ENCODE data around the gene TMEM9B.
"Not testable (repeated sequence)": the region's sequence is repeated elsewhere in the genome, so short reads cannot be mapped to it uniquely, and the experiment has no call there.

Gene TMEM9B

DNA sequence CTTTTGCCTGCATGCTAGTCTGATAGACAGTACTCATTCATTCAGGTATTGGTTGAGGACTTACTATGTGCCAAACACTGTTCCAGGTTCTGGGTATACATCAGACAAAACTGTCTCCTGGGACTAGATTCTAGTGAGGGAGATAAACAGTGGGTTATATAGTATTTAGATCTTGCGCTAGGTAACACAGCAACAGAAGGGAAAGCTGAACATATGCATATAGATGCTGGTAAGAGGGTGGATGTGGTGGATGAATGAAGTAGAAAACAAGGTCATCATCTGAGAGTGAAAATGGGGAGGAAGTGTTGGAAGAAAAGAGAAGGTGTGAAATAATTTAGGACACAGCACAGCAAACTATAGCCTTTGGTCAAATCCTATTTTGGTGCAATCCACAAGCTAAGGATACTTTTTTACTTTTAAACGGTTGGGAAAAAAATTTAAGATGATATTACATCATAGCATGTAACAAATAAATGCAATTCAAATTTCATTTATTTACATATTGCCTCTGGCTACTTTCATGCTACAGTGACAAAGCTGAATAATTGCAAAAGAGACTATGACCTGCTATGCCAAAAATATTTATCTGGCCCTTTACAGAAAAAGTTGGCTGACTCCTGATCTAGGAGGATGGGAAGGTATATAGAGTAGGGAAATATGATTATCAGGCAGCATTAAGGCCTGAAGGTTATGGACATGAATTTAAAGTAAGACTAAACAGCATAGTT, 7.1 kb upstream of the TMEM9B start:
- no peak for DNase-seq

DNA sequence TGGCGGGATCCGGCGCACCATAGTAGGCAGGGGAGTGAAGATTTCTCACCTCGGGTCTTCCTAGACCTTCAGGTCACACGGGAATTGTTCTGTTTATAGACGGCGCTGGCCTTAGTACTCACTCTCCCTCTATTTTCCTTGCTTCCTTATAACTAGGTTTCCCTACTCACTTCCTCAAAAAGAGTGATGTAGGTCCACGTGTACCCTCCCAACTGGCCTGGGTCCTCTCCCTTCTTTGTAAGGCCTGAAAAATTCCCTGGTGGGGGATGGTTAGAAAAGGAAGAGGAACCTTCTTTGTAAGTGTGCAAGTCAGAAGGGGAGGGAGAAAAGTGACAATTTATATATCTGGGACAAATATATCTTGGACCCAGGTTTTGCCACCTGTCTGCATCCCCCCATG, 2.9 kb upstream of the TMEM9B start:
- no peak for DNase-seq

DNA sequence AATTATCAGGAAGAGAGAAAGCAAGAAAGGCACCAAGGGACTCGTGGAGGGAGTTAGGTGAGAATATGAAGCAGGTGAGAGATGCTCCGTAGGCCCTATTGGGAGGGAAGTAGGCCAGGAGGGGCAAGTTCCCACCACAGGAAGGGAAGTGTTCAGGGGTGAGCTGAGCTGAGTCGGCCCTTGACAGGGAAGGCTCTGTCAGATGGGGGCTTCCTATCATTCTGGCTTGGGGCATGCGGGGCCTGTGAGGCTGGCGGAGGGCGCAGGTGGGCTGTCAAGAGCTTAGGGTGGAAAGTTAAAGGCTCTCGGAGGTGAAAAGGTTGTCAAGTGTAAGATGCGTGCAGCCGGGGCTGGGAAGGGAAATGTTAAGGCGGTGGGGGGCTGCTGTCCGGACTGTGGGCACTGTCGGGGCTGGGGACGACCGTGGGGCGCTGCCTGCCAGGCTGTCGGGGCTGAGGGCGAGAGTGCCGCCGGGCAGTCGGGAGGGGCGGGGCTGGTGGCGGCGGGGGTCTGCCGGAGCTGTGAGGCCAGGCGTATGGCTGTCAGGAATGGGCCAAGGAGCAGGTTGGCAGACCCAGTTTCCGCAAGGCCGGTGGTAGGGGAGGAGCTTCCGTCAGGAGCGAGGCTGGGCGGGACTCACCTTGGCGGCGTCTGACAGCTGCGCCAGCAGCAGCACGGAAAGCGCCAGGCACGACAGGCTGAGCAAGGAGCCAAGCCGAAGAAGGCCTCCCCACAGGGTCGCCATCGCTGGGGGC, 496 bp downstream of the TMEM9B start:
- DNase-seq = peak; percentile 19

DNA sequence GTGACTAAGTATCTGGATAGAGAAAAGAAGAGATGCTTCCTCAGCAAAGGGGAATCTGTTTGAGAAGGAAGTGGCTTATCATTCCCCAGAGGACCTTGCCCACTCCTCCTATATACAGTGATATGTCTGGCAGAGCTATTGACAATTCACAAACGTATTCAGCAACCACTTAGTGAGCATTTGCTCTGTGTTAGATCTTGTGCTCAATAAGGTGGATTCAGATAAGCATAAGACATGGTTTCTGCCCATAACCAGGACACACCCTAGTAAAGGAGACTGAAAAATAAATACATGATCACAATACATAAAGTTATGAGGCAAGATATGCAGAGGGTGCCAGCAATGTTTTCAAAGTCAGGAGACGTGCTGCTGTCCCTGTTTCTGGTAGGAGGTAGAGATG, 1.4 kb downstream of the TMEM9B start:
- DNase-seq = no peak

DNA sequence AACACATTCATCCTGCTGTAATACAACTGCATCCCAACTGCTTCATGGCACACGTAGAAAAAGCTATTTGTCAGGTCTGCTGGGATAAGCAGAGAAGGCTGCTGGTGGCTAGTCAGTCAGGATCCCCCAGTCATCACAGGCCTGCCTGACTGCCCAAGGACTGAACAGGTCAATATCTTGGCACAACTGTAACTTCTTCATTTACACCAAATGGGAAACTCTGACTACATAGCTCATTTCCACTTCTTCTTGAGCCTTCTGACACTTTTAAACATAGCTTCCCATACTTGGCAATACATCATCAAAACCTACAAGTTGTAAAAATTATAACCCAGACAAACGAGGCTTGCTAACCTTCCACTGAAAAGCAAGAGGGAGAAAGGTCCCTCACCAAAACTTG, 2.8 kb downstream of the TMEM9B start:
- DNase-seq = no peak

DNA sequence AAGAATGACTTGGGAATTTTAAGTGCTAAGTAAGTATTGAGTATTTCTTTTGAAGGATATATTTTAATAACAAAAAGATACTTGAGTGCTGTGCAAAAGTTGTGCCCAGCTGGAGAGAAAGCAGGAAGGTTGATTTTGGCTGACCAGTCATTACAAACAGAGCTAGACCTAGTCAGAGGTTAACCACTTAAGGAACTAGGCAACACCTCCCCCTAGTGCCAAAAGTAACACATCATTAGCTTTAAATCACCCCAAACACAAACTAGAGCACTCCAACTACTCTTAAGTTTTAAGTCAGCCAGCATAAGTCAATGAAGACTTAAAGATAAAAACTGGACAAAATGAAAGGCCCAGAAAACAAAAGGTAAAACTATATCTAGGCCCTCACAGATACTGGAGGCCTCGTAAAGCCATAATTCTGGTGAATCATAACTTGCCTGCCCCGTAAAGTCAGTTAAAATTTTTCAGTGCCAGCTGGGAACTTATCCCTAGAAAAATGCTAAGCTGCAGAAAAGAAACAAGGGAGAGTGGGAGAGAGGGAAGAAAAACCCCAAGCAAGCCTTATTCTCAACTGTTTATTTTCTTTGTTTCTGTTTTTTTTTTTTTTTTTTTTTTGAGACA, 4.6 kb downstream of the TMEM9B start:
- no peak for DNase-seq

DNA sequence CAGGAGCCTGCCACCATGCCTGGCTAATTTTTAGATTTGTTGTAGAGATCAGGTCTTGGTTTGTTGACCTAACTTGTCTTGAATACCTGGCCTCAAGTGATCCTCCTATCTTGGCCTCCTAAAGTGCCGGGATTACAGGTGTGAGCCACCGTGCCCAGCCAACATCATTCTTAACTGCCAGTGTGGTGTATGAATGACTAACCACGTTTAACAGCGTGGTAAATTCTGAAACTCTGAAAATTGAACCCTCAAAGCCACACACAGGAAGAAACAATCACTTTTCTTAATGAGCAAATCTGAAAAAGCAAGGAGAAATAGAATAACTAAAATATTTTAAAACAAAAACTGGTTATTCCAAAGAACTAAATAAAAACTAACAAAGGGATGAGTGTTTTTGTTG, 7.4 kb downstream of the TMEM9B start:
- no peak for DNase-seq

DNA sequence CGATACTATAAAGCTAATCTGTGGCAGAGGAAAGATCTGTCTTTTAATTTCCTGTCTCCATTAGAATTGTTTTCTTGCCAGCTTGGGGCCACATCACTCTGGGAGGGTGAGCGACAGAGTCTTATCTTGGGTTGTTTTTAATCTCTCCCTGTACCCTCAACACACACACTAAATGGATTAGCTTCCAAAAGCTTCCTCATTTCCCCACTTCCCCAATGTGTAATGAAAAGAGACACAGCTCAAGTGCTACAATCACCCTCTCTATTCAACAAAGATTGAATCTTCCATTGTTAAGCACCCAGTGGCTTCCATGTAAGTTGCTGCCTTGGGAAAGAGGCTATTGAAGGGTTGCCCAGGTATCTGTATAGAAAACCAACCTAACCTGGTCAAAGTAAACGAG, 15.4 kb downstream of the TMEM9B start:
- no peak for DNase-seq

DNA sequence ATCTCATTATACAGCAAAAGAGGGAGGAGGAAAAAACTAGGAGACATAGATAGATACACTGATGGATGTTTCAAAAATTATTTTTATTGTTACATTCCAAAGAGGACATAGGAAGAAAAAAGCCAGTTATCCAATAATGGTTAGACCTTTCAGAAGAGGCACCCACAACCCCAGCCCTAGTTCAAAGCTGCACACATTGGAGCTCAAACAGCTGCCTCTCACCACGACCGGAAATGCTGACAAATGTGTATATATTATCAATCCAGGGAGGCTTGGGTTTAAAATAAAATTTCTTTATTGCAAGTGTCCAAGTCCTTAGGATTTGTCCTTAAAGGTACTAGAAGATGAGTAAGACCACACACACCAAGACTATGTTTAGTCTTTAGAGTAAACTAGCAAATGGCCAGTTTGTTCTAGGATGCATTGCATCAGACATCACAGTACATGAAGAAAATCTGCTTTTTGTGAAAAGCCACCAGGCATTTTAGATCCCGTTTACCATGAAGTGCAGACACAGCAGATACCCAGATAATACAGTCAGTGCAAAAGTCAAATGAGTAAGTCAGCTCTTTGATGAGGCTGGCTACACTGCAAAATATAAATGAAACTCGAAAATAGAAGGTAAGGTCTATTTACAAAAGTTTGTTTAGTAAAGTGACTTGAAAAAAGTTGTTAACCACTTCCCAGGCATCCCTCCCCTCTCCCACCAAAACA, 16.9 kb downstream of the TMEM9B start:
- no peak for DNase-seq

DNA sequence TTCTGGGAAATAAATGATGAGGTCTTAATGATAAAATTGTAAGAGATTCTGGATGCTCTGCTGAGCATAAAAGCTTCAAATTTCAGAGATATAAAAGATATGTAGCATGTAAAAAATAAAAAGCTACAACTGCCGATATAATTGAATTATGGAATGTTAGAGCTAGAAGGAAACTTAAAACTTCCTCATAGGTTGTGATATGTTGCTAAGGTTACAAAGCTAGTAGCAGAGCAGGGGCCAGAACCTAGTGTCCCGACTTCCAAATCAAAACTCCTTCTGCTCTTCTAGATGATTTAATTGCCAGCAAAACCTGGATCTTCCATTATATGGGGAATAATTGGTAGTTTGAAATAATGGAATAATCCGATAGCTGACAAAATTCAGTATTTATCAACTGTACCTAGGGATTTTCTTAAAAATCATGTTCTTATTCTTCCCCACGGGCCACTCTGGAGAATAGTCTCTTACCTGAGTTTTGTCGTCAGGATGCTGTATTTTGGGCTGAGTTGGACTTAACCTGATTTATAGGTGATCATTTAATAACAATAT, 21.6 kb downstream of the TMEM9B start, which contains the start of gene ASCL3:
Gene ASCL3 (minus strand): TSS at position 499 of the 549 bp plus-strand sequence. CDS start 4,855 bp downstream, outside the sequence.
- no peak for DNase-seq

DNA sequence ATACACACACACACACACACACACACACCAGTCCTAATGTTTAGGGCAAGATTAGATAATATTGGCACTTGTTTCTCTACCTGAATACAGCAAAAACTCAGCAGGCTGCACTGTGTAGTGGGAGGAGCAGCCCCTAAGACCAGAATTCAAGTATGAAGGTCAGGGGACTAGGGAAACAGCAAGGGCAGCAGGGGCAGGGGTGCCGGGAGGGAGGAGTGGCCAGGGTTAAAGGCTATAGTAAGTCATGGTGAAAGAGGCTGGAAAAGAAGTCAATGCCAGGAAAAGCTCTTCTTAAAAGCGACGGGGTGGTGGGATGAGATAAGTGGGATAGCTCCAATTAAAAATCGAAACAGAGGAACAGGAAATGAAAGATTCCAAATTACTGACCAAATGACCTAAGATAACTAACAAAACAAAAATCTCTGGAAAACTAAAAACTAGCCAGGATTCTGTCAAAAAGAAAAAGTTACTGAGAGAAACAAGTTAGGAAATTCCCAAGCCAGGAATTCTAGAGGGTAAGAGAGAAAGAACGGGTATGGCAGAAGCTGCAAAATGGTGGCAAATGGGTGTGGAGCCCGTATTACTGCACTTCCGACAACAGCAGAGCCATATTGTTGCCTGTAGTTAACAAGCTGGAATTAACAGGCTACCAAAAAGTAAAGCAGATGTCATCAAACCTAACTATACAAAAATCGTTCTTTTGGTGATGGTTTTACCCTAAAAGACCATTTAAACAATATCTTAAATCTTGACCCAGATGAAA, 22.7 kb downstream of the TMEM9B start:
- DNase-seq = no peak

DNA sequence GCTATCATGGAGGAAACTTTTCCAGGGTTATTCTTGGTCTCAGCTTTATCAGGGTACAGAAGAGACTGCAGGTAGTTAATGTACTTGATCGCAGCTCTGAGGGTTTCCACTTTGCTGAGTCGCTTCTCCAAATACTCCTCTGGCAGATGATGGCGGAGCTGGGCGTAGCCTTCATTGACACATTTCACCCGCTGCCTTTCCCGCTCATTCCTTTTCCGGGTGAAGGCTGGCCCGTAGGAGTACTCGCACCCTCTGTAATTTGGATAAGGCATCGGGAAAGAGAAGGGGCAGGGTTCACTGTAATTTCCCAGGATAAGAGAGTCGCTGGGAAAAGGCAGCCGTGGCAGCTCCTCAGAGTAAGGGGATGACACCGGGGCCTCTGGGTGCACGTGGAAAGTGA, 26.6 kb downstream of the TMEM9B start:
- no peak for DNase-seq

DNA sequence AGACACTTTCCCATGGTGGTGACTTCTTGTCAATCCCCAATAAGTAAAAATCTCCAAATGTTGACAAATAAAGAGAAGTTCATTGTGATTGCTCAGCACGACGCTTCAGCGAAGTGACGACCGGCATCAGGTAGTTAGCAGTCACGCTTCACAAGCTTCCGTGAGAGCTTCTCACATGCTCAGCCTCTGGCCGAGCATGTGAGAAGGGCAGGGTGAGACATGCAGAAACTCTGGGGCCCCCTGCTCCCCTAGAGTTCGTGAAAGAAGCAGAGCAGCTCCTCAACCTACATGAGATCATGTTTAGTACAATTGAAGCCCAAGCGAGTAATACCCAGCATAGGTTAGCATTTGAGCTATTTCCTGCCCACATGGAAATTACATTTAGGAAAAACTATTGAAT, 27.1 kb downstream of the TMEM9B start:
- no peak for DNase-seq

DNA sequence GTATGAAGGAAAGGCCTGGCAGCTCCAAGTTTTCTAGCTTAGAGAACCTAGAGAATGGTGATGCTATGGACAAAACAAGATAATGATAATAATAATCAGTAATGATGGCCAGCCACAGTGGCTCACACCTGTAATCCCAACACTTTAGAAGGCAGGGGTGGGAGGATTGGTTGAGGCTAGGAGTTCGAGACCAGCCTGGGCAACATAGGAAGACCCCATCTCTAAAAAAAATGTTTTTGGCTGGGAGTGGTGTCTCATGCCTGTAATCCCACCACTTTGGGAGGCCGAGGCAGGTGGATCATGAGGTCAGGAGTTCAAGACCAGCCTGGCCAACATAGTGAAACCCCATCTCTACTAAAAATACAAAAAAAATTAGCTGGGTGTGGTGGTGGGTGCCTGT, 28.5 kb downstream of the TMEM9B start:
- DNase-seq = not testable (repeated sequence)

DNA sequence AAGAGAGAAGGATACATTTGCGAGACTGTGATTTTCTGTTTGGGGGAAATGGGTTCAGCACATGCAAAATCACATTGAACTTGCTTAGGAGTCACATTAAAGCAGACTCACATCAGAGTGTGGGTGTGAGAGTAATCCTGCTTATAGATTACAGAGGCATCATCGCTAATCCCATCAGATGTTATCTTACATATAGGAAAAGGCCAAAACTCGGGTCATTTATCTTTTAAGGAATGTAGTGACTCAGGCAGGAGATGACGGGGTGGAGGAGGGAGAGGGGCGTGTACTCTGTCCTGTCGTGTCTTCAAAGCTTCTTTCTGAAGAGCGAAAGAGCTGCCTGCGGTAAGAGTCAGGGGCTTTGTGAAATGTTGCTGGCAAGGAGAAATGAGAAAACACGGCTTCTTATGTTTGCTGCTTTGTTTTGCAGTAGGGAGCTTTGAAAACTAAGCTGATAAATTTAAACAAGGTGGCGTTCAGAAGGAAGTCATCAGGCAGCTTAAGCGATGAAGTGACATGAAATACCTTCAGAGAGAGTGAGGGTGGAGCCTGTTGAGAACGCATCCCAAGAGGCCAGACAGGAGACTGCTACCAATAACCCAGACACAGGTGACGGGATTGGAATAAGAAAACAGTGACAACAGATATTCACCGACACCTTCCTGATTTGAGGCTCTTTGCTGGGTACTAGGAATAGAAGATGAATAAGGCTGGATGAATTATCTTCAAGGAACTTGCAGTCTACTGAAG, 29.3 kb downstream of the TMEM9B start:
- DNase-seq = no peak

DNA sequence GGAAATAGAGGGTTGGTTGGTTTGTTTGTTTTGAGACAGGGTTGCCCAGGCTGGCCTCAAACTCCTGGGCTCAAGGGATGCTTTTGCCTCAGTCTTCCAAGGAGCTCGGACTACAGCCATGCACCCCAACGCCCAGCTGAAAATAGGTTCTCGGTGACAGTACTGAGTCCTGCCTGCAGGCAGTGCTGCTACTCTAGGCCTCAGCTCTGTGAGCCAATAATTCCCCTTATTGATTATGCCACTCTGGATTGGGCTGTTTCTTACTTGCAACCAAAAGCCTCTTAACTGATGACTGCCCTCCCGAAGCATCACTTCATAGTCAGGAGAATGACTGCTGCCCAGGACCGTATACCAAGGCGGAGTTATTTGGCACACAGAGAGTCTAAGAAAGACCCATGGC, 30.3 kb downstream of the TMEM9B start:
- DNase-seq = no peak

DNA sequence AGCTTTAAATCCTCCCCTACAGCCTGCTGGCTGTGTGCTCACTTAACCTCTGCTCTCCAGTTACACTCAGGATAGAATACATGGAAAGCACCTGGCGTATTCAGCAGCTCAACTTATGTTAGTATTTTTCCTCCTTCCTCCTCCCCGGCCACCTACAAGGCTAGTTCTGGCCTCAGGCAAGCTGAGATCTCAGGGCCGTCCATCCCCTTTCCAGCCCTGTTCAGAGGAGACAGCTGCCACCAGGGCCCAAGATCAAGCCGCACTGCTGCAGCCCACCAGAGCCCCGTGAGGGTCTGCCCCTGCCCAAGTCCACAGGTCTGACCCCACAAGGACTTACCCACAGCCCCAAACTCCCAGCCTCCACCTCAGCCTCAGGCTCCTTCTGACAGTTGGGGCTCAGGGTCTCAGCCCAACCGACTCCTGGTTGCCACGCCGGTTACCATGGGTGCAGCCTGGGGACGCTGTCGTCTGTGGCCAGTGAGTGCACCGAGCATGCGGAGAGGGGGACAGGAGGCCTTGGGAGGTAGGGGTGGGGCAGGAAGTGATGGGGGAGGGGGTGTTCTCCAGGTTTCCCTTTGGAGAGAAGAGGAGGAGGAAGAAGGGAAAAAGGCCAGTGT, 31.6 kb downstream of the TMEM9B start, which contains the start of gene C11orf16:
Gene C11orf16 (minus strand): TSS at position 384 of the 617 bp plus-strand sequence. CDS start 639 bp downstream, outside the sequence.
- DNase-seq = peak; percentile 7

DNA sequence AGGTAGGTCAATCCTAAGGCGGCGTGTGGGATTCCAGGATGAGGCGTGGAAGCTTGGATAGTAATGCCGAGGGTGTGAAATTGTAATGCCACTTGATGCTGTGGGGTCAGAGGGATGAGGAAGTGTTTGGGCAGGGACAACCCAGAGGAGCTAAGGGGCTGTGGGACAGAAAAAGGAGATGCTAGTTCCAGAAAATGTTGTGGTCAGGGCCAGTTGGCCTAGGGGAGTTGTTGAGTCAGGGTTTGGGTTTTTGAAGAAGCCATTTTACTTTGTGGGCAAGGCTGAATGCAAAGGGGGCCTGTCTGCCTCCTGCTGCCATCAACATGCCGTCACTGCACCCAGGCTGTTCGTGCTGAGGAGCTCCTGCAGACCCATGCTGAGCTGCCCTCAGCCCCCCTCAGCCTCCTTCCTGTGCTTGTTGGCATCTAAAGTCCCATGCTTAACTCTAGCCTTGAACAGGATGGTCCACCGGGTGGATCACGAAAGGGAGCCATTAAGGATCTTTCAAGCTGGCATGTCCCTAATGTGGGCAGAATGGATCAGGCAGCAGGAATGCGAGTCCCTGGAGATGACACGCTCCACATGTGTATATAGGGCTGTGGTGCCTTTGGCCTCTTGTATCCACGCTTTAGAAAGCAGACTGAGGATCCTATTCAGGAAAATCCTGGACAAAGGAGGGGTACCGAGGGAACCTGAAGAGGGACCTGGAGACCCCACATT, 33.6 kb downstream of the TMEM9B start:
- no peak for DNase-seq

DNA sequence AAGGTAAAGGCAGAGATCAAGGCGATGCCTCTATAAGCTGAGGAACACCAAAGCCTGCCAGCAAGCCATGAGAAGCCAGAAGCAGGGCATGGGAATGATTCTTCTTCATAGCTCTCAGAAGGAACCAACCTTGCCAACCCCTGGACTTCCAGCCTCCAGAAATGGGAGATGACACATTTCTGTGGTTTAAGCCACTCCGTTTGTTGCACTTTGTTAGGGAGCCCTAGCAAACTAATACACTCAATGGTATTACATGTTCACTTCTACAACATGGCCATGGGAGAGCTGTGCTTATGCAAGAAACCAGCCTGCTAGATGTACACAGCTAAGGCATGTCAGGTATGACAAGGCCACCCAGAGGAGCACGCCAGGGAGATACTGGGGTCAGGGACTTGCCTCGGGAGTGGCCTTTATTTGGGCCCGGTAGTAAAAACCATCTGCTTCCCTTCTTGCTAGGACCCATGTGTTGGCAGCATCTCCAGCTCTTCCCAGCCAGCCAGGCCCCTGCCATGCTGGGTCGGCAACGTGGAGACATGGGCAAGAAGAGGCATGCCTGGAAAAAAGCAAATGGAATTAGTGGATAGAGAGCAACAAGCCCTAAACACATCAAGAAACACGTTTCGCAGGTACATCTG, 35.1 kb downstream of the TMEM9B start:
- DNase-seq = no peak

DNA sequence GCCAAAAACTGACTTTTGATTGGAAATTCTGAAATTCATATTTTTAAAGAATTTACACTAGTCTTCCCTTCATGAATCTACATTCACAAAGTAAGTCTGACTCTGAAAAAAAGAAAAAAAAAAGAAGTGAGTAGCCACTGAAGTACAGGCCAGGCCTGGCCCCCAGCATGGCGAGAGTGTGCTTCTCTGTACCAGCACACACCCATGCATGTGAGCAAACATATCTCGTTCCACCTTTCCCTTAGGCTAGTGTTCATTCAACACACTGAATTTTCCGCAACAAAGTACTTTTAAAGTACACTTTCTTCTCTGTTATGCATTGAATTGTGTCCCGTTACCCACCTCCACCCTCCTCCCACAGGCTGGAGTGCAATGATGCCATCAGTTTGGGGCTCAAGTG, 36.0 kb downstream of the TMEM9B start:
- DNase-seq = no peak

All from NCI-H187 treated with DMSO at 0.1 percent for 48 hours (cell line).